Natural killer cell (primary cell): ENCODE measurements around the gene NINJ1. TPM values are rescaled to one million over a fixed set of nuclear protein-coding genes. Genes with fewer than 3 reads are reported as not detected.

Experiments
- ATAC-seq, 3 donors: fragments of 150-1000 bp in 2 of 3; fragments of 200-7000 bp in 1 of 3; cut with Tn5 transposase; 1 replicate in 1 of 3; 2 replicates in 2 of 3; pipeline ENCODE4 v1.10.0; 2021; ENCODE audit warnings: mild to moderate bottlenecking in 2 of 3, moderate library complexity in 2 of 3
- DNase-seq, 2 donors: peaks; one replicate each; pipeline versions ENCODE4 v3.0.0 to v3.0.0-alpha.2; 2013 to 2021; ENCODE audit warnings: mixed read lengths in 1 of 2
- H3K27ac ChIP-seq: one replicate; pipeline ENCODE4 v1.5.1; 2013; ENCODE audit warnings: mild to moderate bottlenecking, low read length
- H3K27me3 ChIP-seq: one replicate; pipeline ENCODE4 v1.6.1; 2013; ENCODE audit warnings: low read length; ENCODE audit not compliant: control insufficient read depth, insufficient read depth
- H3K36me3 ChIP-seq: one replicate; pipeline ENCODE4 v1.6.1; 2013; ENCODE audit warnings: low read length; ENCODE audit not compliant: control insufficient read depth, insufficient read depth
- H3K4me1 ChIP-seq: one replicate; pipeline ENCODE4 v1.6.1; 2013; ENCODE audit warnings: low read length; ENCODE audit not compliant: control insufficient read depth, insufficient read depth
- H3K4me3 ChIP-seq: one replicate; pipeline ENCODE4 v1.5.1; 2013; ENCODE audit warnings: low read length
- H3K9me3 ChIP-seq: one replicate; pipeline ENCODE4 v1.6.1; 2013; ENCODE audit warnings: low read length; ENCODE audit not compliant: control insufficient read depth, insufficient read depth
- H3K27ac Mint-ChIP-seq, 2 donors: one replicate each; pipeline ENCODE4 v1.8.0; 2022; ENCODE audit warnings: mild to moderate bottlenecking in 2 of 2, mixed read lengths in 2 of 2, moderate library complexity in 1 of 2
- H3K27me3 Mint-ChIP-seq, 2 donors: one replicate each; pipeline ENCODE4 v1.8.0; 2022; ENCODE audit warnings: low read depth in 2 of 2, mixed read lengths in 2 of 2
- H3K36me3 Mint-ChIP-seq: one replicate; pipeline ENCODE4 v1.8.0; 2022; ENCODE audit warnings: mixed read lengths
- H3K4me1 Mint-ChIP-seq, 2 donors: one replicate each; pipeline ENCODE4 v1.8.0; 2022; ENCODE audit warnings: mixed read lengths in 2 of 2
- H3K4me3 Mint-ChIP-seq: one replicate; pipeline ENCODE4 v1.8.0; 2022; ENCODE audit warnings: mild to moderate bottlenecking, moderate library complexity, mixed read lengths
- H3K9me3 Mint-ChIP-seq, 2 donors: one replicate each; pipeline ENCODE4 v1.8.0; 2022; ENCODE audit warnings: mixed read lengths in 2 of 2
- WGBS: methylation state at CpG from one replicate; pipeline ENCODE4 v1.1.7; 2013; ENCODE audit warnings: missing lambda C conversion rate; ENCODE audit not compliant: insufficient coverage; 5-methylcytosine and 5-hydroxymethylcytosine counted together
- intact Hi-C: fragments of 100-400 bp; cut with micrococcal nuclease; formaldehyde crosslinking; loops from one replicate; pipeline ENCODE4 v1.14.2; 2022
- total RNA-seq, 4 donors: library from RNA; stranded (reverse); fragments of 120-200 nt in 1 of 4; gene quantifications; one replicate each; pipeline versions ENCODE4 v1.2.3 to v1.2.4, GENCODE V29; 2013 to 2022
- TF ChIP-seq, protein P1 (sequence below): fragments of 200-600 bp; IDR thresholded peaks from one replicate; pipeline ENCODE4 v1.8.0; 2022; ENCODE audit warnings: antibody characterized with exemption

Gene NINJ1
- total RNA-seq, 3 donors from 2014 or later (not counting 1 experiment from before 2014, with no cell fraction given): 87.3 to 121 (median 93.8) TPM

DNA sequence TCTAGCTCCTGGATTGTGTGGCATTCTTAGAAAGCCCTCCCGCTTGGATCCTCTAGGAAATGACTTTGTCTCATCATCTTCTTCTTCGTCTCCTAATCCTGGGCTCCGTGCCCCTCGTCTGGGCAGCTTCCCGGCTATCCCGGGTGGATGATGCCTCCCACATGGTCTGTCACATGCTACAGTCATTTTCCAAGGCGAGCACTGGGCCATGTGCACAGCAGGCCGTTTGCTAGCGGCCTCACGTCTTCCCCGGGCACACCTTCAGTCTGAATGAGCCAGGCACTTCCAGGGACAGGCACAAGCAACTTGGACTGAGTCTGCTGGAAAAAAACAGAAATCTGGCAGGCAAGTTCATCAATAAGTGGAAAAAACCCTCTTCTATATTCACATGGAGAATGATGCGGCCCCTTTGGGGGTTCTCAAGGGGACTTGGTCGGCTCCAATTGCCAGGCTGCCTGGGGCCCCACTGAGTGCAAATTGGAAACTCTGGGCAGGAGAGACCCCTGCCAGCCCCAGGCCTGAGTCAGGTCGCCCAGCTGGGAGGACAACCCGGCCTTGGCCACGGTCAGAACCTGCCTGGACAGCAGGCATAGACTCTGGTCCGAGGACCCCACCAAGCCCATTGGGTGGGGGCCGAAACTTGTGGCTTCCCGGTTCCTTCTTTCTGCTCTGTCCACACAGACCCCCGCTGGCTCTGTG lies 38.8 kb upstream of the NINJ1 start:
- intact Hi-C loops: no loop called here
- Histone ChIP-seq H3K4me1 (no peaks in the 10 kb centered on the region), H3K27me3 (no peaks in the 10 kb centered on the region), H3K4me3 (no peak overlapping the region), H3K36me3 (no peaks in the 10 kb centered on the region), H3K9me3 (no peaks in the 10 kb centered on the region), H3K27ac (no peak overlapping the region)
- Mint-ChIP-seq H3K27ac (no peak overlapping the region), H3K9me3 (no peaks in the 10 kb centered on the region), H3K4me3 (no peak overlapping the region), H3K36me3 (no peaks in the 10 kb centered on the region), H3K4me1 (peaks cover 5 to 6% of the 10 kb centered on the region in 2 donors), H3K27me3 (peaks cover 0 to 3% of the 10 kb centered on the region in 2 donors)
- ATAC-seq (no peak), DNase-seq (no peak)
- TF ChIP-seq, protein P1, sequence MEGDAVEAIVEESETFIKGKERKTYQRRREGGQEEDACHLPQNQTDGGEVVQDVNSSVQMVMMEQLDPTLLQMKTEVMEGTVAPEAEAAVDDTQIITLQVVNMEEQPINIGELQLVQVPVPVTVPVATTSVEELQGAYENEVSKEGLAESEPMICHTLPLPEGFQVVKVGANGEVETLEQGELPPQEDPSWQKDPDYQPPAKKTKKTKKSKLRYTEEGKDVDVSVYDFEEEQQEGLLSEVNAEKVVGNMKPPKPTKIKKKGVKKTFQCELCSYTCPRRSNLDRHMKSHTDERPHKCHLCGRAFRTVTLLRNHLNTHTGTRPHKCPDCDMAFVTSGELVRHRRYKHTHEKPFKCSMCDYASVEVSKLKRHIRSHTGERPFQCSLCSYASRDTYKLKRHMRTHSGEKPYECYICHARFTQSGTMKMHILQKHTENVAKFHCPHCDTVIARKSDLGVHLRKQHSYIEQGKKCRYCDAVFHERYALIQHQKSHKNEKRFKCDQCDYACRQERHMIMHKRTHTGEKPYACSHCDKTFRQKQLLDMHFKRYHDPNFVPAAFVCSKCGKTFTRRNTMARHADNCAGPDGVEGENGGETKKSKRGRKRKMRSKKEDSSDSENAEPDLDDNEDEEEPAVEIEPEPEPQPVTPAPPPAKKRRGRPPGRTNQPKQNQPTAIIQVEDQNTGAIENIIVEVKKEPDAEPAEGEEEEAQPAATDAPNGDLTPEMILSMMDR: no peak
- WGBS: 87% methylated on average over 20 of the region's 20 CpGs

DNA sequence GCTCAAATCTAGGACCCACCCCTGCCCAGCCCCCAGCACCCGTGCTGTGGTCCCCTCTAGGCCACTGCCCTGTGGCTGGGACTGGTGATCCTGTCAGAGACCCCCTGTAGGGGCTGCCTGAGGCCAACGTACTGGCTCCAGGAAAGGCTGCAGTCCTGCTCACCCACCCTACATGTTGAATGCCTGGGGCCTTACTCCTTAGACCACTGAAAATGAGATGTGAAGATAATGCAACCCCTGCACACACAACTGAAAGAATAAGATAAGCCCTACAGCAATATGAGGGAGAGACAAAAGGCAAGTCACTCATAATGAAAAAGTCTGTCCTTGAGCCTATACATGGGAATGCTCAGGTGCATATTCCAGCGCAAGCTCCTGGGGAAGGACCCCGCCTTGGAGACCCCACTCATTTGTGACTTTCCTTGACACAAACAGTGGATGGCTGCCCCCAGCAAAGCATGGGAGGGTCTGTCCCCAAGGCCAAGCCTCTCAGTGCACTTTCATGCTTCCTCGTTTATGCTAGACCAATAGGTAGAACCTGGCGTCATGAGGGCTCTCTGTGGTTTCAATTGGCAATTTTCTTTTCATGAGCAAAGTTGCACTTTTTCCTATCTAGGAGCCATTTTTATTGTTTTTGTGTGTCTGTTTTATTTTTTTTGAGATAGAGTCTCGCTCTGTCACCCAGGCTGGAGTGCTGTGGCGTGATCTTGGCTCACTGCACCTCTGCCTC lies 37.4 kb upstream of the NINJ1 start:
- no peaks in the 10 kb centered on the region for H3K27me3 ChIP-seq
- no peak for ATAC-seq
- no peak overlapping the region for H3K27ac Mint-ChIP-seq

DNA sequence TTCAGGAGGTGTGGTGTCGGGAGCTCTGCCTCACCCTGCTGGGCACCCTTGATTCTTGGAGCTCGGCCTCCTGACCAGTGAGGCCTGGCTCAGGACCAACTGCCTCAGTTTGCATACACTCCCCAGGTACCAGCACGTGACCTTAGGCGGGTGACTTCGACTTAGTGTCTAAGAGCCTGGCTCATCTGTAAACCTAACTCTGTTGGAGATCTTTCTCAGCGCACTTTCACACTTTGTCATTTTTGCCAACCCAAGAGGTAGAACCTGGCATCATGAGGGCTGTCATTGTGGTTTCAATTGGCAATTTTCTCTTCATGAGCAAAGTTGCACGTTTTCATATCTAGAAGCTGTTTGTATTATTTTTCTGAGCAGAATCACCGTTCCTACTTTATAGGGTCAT lies 36.5 kb upstream of the NINJ1 start:
- no peaks in the 10 kb centered on the region for H3K9me3 ChIP-seq
- H3K4me1 ChIP-seq: no peaks in the 10 kb centered on the region
- H3K9me3 Mint-ChIP-seq: no peaks in the 10 kb centered on the region
- TF ChIP-seq, protein P1: no peak
- peaks cover 5 to 6% of the 10 kb centered on the region in 2 donors for H3K4me1 Mint-ChIP-seq
- H3K36me3 ChIP-seq: no peaks in the 10 kb centered on the region
- intact Hi-C loops: no loop called here
- no peak overlapping the region for H3K4me3 Mint-ChIP-seq
- 87% methylated on average over 8 of the region's 8 CpGs for WGBS
- H3K27me3 ChIP-seq: no peaks in the 10 kb centered on the region
- DNase-seq (no peak), ATAC-seq (peak in 1 of 3 donors; percentile 31)
- no peaks in the 10 kb centered on the region for H3K36me3 Mint-ChIP-seq
- H3K27me3 Mint-ChIP-seq: peaks cover 0 to 3% of the 10 kb centered on the region in 2 donors
- no peak overlapping the region for H3K27ac Mint-ChIP-seq
- H3K27ac ChIP-seq: no peak overlapping the region
- no peak overlapping the region for H3K4me3 ChIP-seq

More for the DNA sequence above, 37.4 kb upstream of the NINJ1 start:
- no peaks in the 10 kb centered on the region for H3K36me3 Mint-ChIP-seq
- H3K4me3 ChIP-seq: no peak overlapping the region
- WGBS: 77% methylated on average over 8 of the region's 8 CpGs
- no peak for DNase-seq
- H3K27ac ChIP-seq: no peak overlapping the region
- H3K36me3 ChIP-seq: no peaks in the 10 kb centered on the region
- intact Hi-C loops: no loop called here
- TF ChIP-seq, protein P1: no peak
- H3K9me3 ChIP-seq: no peaks in the 10 kb centered on the region
- no peaks in the 10 kb centered on the region for H3K9me3 Mint-ChIP-seq
- H3K4me1 ChIP-seq: no peaks in the 10 kb centered on the region
- H3K4me3 Mint-ChIP-seq: no peak overlapping the region
- peaks cover 0 to 3% of the 10 kb centered on the region in 2 donors for H3K27me3 Mint-ChIP-seq
- H3K4me1 Mint-ChIP-seq: peaks cover 5 to 6% of the 10 kb centered on the region in 2 donors
